Stimulated activated CD4-positive, alpha-beta T cell treated with anti-CD3 and anti-CD28 coated beads, Interleukin-4, amount 100 ng/mL, for 4 hours (primary cell): ENCODE measurements around the gene GSTM4.

Experiments used
- DNase-seq, 2 experiments: peaks; one replicate each; pipeline ENCODE4 v3.0.0-alpha.2; 2020

GSTM4 gene

DNA sequence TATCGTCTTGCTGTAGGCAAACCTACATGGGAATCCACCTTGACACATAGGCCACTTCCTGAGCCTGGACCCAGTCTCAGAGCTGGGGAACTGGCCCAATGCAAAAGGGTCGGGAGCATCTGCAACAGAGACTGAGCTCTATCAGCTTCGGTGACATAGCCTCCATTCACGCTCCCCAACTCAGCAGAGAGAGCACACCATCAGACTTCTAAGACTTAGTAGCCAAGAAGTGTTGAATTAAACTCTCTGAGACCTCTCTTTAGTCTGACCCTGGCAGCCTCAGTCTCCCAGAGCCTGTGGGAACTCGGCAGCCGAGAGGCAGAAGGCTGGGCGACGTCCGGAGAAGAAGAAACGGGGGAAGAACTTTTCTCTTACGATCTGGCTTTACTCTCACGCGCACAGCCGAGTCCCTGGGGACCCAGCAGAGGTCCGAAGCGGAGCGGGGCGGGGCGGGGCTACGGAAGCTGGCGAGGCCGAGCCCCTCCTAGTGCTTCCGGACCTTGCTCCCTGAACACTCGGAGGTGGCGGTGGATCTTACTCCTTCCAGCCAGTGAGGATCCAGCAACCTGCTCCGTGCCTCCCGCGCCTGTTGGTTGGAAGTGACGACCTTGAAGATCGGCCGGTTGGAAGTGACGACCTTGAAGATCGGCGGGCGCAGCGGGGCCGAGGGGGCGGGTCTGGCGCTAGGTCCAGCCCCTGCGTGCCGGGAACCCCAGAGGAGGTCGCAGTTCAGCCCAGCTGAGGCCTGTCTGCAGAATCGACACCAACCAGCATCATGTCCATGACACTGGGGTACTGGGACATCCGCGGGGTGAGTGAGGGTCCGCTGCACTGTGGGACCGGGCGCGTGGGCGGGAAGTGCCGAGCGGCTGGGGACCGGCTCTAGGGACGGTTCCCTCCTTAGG is at the start of gene GSTM4:
GSTM4 (plus strand) TSS at position 485 of the 905 bp plus-strand sequence; CDS start at position 776, 291 bp downstream.
- DNase-seq = peak; percentile 43 to 72

DNA sequence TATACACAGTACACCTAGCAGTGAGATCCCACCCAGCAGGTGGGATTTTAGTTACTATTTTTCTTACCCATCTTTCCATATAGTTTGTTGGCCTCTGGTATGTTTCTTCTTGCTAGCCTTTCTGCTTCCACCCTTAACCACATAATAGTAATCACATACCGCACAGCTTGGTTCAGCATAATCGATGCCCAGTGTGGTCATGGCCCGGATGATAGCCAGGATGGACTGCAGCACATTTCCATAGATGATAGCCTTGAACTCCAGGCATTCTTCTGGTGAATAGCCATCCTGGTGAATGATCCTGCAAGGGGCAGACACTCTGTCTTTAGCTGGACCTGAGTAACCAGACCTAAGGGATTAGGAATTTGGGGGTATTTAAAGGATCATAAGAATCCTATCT is 46.0 kb upstream of the GSTM4 start:
- no peak for DNase-seq

DNA sequence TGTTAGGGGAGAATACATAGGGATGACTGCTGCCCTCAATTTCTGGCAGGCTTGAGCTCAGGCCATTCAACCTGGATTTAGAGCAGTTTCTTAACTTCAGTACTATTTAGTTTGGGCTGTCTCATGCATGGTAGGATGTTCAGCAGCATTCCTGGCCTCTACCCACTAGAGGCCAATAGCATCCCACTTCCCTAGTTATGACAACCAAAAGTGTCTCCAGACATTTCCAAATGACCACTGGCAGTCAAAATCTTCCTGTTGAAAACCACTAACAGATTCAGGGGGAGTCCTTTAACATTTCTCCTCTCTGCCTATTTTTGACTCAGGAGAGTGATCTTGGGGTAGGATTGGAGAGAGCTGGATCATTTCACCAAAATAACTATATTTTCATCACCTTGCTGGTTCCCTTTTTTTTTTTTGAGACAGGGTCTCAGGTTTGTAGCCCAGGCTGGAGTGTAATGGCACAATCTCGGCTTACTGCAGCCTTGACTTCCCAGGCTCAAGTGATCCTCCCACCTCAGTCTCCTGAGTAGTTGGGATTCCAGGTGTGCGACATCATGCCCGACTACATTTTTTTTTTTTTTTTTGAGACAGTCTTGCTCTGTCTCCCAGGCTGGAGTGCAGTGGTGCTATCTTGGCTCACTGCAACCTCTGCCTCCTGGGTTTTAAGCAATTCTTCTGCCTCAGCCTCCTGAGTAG is 45.1 kb upstream of the GSTM4 start:
- no peak for DNase-seq

DNA sequence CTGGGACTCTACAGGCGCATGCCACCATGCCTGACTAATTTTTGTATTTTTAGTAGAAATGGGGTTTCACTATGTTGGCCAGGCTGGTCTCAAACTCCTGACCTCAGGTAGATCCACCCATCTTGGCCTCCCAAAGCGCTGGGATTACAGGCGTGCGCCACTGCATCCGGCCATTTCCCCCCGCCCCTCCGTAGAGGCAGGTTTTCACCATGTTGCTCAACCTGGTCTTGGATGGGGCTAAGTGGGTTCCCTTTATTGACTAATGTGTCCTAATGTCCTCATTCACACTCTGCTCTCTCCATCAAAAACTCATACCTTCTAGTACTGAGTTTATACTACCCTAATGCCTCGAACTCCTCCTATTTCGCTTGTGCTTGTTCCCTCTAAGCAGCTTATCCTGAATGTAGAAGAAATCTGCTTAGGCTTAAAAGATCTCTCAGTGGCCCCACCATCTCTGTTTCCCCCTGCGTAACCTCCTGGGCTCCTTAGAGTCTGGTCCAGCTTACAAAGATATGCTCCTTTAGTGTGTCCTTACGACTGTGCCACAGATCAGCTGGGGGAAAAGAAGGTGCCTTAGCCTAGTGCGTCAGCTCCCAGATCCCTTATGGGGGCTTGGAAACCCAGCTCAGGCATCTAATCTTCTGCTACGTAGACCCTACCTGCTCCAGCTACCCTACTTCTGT is 44.5 kb upstream of the GSTM4 start:
- no peak for DNase-seq

DNA sequence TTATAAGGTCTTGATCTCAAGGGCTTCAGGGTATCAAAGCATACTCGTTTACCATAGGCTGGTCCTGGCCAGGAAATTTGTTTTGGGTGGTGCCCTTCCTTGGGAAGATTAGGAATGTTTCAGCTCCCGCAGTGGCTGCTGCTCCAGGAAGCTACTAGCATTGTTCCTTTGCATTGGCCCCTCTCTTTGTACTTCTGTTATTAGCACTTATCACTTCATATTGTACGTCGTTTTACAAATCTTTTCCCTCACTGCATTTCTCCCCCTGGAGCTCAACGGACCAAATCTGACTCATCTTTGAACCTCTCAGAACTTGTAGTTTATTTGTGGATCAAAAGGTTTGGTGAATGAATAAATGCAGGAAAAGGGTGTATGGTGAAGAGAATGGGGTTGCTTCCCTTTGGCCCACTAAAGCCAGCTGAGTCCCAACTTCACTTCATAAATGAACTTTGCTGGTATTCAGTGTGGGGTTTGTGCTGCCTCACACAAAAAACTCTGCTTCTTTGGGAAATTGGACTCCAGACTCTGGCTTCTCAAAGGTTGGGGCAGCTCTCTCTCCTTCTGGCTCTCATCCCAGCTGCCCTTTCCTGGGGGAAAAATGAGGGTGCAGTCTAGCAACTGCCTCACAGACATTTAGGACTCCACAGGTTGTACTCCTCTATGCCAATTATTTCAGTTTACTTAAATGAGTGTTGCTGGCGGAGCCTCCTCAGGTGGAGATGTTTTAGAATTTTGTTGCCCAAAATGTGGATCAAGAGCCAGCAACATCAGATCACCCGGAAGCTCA is 42.3 kb upstream of the GSTM4 start:
- no peak for DNase-seq

DNA sequence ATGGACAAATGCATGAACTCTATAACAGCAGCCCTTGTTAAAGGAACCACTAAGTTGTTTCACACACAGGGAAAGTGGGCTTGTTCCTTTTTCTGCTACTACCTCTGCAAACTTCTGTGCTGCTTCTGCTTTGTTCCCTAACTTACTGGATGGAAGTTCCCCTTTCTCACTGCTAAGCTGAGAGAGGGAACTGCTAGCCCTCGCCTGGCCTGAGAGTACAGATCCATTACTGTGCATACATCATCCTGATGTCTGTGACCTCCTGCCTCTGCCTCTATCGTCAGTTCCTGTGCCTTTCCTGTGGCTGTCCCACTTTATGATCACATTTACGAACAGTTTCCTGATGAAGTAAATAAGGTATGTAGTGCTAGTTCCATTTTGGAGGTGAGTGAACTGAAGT is 40.0 kb upstream of the GSTM4 start:
- DNase-seq = no peak

DNA sequence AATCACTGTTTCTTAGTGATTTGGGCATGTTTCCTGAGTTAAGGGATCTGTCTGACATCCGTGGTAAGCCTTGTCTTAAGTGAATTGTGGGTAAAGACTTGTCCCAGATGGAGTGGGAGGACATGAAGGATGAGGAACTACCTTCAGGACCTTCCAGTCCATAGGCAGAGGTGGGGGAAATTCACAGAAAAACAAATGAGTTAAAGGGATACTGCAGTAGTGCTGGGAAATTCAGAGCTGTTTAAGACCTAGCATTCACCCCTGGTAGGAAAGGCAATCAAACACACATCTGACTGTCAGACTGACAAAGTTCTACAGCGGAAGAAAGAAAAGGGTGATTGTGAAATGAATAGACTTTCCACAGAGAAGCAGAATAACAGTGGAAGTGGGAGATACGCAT is 39.5 kb upstream of the GSTM4 start:
- no peak for DNase-seq

DNA sequence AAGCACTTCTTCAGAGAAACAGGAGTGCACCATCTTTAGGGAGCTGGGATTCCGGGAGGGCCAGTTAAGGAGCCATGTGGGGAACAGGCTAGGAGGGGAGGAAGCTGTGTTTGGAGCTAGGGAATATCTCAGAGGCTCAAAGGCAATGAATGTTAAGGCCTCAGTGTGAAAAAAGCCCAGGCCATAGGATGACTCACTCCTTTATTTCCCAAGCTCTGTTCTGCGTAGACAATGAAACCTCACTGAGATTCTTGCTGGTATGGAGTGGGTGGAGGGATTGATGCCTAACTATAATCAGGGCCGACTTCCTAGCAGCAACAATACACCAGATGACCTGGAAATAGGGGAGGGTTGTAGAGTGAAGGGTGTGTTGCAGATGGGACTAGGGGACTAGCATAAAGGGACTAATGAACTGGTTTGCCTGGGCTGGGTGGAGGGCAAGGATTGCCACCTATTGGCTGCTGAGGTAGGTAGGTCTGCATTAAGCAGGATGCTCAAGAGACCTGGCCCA is 38.6 kb upstream of the GSTM4 start:
- DNase-seq = no peak

DNA sequence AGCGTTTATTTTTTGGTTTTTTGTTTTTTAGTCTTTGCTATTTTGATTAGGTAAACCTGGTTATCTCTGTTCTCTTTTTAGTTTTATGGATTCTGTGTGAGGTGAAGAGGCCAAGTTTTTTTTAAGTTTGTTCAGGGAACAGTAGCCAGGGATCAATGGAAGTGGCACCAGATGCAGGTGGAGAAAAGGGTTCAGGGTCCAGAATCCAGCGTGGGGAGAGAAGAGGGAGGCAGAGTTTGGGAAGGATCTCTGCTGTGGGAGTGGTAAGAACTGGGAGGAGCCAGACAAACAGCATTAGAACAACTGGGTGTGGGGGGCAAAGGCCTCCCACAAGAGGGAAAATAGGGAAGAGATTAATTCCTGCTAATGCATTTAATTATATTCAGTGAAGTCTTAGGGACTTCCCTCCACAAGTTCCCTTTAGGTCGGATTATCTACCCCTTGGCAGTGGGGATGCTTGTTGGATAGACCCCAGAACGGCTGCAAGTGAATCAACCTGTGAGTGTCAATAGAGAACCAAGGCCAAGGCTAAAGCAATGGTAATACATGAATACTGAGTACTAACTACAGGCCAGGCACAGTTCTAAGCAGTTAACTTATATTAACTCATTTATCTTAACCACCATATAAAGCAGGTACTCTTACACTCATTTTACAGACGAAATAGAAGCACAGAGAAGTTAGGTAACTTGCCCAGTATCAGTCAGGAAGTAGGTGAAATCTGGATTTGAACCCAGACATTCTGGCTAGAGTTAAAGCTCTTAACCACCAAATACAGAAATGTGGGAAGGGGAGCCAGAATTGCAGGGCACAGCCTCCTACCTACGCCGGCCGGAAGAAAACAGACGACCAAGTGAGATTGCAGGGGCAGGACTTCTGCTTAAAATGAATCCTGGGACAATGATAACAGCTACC is 37.0 kb upstream of the GSTM4 start:
- DNase-seq = no peak

DNA sequence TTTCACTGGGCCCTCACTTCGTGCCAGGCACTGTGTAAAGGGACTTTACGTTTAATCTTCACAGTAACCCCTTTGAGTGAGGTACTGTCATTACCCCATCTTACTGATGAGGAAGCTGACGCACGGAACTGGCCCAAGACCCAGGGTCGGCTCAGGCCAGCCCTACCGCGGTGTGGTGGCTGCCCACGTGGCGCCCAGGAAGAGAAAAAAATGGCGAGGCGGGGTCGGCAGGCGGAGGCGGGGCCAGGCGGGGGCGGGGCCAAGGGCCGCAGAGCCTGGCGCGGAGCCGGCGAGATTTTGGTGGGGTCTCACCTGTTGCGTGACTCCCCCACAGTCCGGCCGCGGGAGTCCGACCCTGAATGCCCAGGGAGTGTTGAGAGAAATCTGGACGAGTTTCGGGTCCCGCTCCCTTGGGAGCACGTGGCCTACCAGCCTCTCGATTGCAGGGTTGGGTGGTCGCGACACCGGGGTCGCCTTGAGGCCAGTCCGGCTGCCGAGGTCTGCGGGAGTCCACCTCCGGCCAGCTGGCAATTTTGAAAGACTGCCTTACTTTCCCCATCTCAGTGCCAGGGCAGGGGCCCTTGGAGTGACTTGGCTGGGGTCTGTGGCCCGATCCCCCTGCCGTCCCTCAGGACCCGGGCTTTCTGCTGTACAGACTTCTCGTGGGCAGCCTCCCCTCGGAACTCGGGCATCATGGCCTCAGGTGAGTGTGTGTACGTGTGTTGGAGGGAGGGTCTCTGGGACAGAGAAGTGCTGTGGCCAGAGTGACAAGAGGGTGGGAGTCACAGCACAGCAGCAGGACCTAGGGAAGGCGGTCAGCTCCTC is 36.1 kb upstream of the GSTM4 start, which contains the start of the genes AMPD2 and GNAT2:
AMPD2 (plus strand) TSS at position 262 of the 825 bp plus-strand sequence. CDS start 1,339 bp downstream, outside the sequence.
GNAT2 (minus strand) TSS at position 41 of the 825 bp plus-strand sequence. CDS start 6,746 bp downstream, outside the sequence.
- peak; percentile 65 to 76 for DNase-seq

DNA sequence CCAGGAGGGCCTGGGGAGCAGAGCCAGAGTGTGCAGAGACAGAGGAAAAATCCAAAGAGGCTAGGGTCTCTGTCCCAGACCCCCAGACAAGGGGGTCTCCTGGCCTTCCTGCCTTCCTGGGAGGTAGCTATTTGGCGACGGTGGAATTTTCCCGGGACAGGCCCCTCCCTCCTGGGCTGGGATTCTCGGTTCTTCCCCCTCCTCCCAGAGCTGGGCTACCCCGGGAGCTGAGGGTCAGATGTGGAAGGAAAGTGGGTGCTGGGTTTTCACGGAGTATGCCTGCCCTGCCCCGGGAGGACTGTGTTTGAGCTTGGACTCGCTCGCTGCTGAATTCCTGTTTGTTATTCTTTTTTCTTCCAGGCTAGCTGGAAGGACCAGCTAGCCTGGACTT is 35.5 kb upstream of the GSTM4 start:
- DNase-seq = no peak

DNA sequence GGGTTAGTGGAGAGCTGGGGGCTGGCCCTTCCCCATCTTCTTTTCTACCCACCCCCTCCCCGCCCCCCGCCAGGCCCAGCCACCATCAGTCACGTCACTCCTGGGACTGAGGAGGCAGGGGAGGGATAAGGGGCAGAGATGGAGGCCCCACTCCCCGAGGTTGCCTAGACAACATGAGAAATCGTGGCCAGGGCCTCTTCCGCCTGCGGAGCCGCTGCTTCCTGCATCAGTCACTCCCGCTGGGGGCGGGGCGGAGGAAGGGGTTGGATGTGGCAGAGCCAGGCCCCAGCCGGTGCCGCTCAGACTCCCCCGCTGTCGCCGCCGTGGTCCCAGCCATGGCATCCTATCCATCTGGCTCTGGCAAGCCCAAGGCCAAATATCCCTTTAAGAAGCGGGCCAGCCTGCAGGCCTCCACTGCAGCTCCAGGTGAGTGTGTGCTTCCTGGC is 35.0 kb upstream of the GSTM4 start:
- peak; percentile 96 for DNase-seq

DNA sequence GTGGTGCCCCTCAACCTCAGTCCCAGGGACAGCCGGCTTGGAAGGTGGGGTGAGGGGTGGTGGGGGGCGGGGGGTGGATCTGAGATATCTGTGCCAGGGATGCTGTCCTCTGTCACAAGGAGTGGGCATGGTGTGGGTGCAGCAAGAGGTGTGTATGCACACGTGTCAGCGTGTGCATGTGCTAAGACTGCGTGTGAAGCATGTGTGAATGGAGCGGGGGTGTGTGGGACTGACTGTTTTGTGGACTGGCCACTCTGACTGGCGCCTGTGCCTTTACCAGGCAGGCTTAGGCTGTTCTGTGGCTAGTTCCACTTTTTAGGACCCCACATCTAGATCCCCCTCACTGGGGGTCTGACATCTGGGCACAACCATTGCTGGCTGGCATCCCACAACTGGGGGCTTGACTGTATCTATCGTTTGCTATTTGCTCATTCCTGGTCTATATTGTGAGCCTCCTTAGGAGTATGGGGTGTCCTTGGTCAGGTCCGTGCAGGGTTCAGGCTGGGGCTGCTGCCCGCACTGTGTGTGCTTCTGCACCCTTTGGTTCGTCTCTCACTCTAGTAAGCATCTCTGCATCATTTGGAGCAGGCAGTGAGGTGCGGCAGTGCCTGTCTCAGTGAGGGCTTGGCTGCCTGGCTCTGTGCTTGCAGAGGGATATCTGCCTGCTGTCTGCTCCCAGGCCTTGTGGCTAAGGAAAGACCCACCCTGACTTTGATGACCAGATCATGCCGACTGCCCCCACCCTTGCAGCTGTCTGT is 34.3 kb upstream of the GSTM4 start:
- DNase-seq = peak in 1 of 2 experiments; percentile 16

DNA sequence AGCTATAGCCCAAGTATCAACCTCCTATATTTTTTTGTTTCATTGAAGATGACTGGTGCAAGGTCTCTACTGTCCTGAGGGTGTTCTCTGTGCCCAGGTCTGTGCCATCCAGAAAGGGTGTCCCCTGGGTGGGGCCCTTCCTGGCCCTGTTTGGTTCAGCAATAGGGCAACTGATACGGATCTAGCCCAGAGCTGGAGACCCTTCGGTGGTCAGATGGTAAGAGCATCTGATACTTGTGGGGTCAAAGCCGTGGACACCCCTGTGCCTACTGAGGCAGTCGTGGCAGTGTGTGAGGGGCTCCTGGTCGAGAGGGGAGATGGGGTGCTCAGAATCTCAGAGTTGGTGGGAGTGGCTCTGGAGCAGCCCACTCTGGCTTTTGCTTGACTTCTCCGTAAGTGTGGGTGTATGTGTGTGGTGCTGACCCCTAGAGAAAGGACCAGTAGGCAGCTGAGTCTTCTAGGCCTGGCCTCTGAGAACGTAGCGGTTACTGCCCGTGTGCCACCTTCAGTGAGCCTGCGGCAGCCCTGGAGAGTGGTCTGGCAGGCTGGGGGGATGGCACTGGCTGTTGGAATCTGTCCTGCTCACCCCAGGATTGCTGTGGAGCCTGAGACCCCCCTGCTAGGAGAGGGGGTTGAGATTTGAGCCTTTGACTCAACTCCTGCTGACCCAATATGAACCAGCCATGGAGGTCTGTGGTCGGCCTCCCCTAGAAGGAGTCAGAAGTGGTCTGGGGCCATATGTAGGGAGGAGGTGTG is 33.6 kb upstream of the GSTM4 start:
- no peak for DNase-seq

DNA sequence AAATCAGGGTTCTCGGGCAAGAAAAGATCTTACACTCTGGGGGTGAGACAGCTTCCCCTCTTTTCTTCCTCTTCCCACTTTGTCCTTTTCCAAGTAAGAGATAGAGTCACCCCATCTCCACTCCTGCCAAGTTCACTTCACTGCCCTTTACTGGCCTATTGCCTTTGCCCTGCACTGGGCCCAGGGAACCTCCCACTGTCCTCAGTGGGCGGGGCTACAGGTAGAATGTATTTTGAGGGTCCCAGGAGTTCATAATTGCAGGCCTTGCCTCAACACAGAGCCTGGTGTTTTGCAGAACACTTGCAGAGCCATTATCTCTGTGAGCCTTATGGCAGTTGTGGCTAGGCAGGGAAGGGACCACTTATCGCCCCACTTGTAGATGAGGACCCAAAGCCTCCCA is 33.0 kb upstream of the GSTM4 start:
- no peak for DNase-seq

DNA sequence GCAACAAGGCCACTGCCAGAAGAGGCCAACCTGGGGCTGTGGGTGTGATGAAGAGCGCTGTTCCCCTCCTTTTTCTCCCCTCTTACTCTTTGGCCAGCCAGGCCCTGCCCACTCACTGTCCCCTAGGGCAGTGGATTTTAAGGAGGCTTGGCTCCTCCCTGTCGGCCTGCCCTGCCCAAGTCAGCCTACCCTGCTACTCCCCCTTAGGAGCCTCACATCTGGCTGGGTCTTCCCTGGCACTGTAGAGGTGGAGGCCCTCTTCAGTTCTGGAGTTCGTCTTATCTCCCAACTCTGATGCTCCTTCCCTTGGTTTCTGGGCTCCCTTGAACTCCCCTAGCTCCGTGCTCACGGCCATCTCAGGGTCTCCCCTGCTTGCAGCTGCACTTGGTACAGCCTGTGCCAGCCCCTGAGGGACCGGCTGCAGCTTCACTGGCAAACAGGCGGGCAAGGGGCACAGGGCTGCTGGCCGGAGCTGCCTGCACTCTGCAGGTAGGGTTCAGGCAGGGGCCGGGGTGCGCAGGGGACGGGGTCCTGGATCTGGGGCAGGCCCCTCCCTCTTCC is 32.2 kb upstream of the GSTM4 start:
- no peak for DNase-seq

DNA sequence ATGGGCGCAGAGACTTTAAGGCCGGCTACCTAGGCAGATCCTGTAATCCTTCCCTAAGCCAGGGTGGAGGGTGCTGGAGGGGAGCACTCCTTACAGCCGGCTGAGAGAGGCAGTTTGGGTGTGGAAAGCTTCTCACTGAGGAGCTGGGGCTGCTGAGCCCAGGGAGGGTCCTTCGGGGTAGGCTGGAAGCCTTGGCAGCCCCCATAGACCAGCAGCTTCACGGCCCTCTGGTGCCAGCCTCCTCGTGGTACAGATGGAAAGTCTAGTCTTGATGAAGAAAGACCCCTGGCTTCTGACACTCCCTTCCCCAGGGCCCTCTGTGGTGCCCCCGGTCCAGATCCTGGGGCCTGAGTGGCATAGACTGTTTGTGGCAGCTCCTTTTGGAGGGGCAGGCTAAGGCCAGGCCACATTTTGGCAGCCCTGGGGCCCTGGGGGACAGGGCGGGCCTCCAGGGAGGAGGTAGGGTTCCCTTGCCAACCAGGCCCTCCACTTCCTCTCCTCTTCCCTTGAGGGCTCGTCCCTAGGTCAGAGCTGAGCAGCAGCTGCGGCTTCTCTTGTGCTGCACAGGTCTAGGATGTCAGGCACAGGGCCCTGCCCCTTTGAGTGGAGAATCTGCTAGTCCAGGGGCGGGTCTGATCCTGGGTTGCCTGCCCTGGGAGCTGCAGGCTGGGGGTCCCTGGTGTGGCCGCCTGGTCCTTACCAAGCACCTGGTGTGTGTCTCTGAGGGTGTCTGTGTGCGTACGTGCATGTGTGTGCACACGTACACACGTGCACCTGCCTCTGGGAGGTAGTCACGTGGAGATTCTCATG is 31.5 kb upstream of the GSTM4 start:
- no peak for DNase-seq
